Measurements from ENCODE around the gene FOXJ2.

The FOXJ2 gene

GRCh38 chr12:8089716-8090115 is 57.2 kb downstream of the FOXJ2 start:
- Histone ChIP-seq H3K9ac (ENCODE audit: low read length) (no peak overlapping the region), H3K27me3 (ENCODE audit: control insufficient read depth in 1 of 2, insufficient read depth in 2 of 2, low read length in 2 of 2) (no peaks in the 10 kb centered on the region), H3K36me3 (ENCODE audit: insufficient read depth, low read length) (peaks cover 45% of the 10 kb centered on the region), H3K27ac (ENCODE audit: low read depth, low read length) (no peak overlapping the region), H3K4me3 (ENCODE audit: low read depth in 1 of 2, low read length in 2 of 2) (no peak overlapping the region), H3K9me3 (ENCODE audit: low read length) (no peaks in the 10 kb centered on the region), H3K4me1 (ENCODE audit: insufficient read depth, low read length) (peaks cover 5% of the 10 kb centered on the region)

DNA sequence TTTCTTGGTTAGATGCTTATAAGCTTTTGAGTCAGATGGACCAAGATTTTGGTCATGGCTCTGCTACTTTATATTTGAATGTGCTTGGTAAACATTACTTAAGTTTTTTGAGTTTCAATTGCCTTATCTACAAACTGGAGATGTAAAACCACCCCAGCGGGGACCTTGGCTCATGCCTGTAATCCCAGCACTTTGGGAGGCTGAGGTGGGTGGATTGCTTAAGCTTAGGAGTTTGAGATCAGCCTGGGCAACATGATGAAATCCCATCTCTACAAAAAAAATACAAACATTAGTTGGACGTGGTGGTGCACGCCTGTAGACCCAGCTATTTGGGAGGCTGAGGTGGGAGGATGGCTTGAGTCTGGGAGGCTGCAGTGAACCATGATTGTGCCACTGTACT is 60.8 kb downstream of the FOXJ2 start:
- Histone ChIP-seq H3K4me1 (ENCODE audit: insufficient read depth, low read length) (no peaks in the 10 kb centered on the region), H3K27ac (ENCODE audit: low read depth, low read length) (no peak overlapping the region), H3K27me3 (ENCODE audit: control insufficient read depth in 1 of 2, insufficient read depth in 2 of 2, low read length in 2 of 2) (no peaks in the 10 kb centered on the region), H3K9me3 (ENCODE audit: low read length) (no peaks in the 10 kb centered on the region), H3K9ac (ENCODE audit: low read length) (no peak overlapping the region), H3K36me3 (ENCODE audit: insufficient read depth, low read length) (peaks cover 74% of the 10 kb centered on the region), H3K4me3 (ENCODE audit: low read depth in 1 of 2, low read length in 2 of 2) (no peak overlapping the region)

DNA sequence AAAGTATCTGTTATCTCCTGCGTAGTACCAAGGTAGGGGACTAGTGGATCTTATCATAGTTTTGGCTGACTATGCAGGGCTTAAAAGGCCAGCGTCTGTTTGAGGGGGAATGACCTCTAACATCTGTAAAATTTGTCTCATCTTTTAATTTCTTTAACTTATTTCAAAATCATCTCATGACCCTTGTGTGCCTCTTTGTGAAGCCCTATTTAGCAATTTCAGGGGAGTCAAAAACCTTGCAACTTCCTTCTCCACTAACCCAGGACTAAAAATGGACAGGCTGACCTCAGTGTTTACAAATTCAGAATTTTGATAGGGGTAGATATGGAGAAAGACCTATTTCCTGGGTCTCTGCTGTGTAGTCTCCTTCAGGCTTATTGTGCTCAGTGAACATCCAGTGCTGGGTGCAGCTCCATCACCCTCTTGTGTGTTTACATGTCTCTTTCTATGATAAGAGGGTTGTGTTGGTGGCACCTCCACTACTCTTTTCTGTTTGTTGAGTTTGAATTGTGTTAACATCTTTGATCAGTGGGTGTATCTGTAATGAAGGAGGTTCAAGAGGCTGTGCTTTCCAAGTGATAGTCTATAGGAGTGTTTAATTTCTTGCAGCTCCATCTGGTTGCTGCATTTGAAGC is 63.9 kb downstream of the FOXJ2 start:
- no peaks in the 10 kb centered on the region for H3K9me3 ChIP-seq (ENCODE audit: low read length)
- H3K9ac ChIP-seq (ENCODE audit: low read length), result no peak overlapping the region
- no peaks in the 10 kb centered on the region for H3K4me1 ChIP-seq (ENCODE audit: insufficient read depth, low read length)
- H3K27ac ChIP-seq (ENCODE audit: low read depth, low read length), result no peak overlapping the region
- H3K27me3 ChIP-seq (ENCODE audit: control insufficient read depth in 1 of 2, insufficient read depth in 2 of 2, low read length in 2 of 2), result no peaks in the 10 kb centered on the region
- H3K4me3 ChIP-seq (ENCODE audit: low read depth in 1 of 2, low read length in 2 of 2), result no peak overlapping the region
- H3K36me3 ChIP-seq (ENCODE audit: insufficient read depth, low read length), result peaks cover 55% of the 10 kb centered on the region

GRCh38 chr12:8099235-8099634 is 66.7 kb downstream of the FOXJ2 start:
- no peak overlapping the region for H3K27ac ChIP-seq (ENCODE audit: low read depth, low read length)
- H3K9ac ChIP-seq (ENCODE audit: low read length), result no peak overlapping the region
- no peak overlapping the region for H3K4me3 ChIP-seq (ENCODE audit: low read depth in 1 of 2, low read length in 2 of 2)
- H3K9me3 ChIP-seq (ENCODE audit: low read length), result no peaks in the 10 kb centered on the region
- H3K27me3 ChIP-seq (ENCODE audit: control insufficient read depth in 1 of 2, insufficient read depth in 2 of 2, low read length in 2 of 2), result no peaks in the 10 kb centered on the region
- H3K36me3 ChIP-seq (ENCODE audit: insufficient read depth, low read length), result peaks cover 34% of the 10 kb centered on the region
- H3K4me1 ChIP-seq (ENCODE audit: insufficient read depth, low read length), result no peaks in the 10 kb centered on the region

Measured in muscle layer of colon (tissue), 2 donors.